GM23338 (cell line): ENCODE data around the gene CFAP53. TPM values are rescaled to one million over a fixed set of nuclear protein-coding genes. Genes with fewer than 3 reads are reported as not detected.

Experiments
- ATAC-seq: fragments of 200-7000 bp; cut with Tn5 transposase; 3 replicates; pipeline ENCODE4 v1.9.1; 2020
- DNase-seq: peaks from one replicate; pipeline ENCODE4 v3.0.0-alpha.2; 2015; ENCODE audit warnings: low spot score
- H2AFZ ChIP-seq: fragments of 200-600 bp; sonication (generic); 2 replicates; pipeline ENCODE4 v1.8.0; 2016; ENCODE audit warnings: antibody characterized with exemption, mild to moderate bottlenecking, moderate library complexity
- H3F3A ChIP-seq: fragments of 200-600 bp; sonication (generic); replicated peaks from 2 replicates; pipeline ENCODE4 v1.8.0; 2017; ENCODE audit warnings: antibody characterized with exemption, mixed run types, low read depth
- H3K27ac ChIP-seq: fragments of 200-600 bp; sonication (generic); 2 replicates; pipeline ENCODE4 v1.6.1; 2016; ENCODE audit warnings: low read depth
- H3K27me3 ChIP-seq: fragments of 200-600 bp; sonication (generic); 2 replicates; pipeline ENCODE4 v1.8.0; 2016; ENCODE audit warnings: mild to moderate bottlenecking, mixed run types, moderate library complexity; ENCODE audit not compliant: insufficient read depth
- H3K36me3 ChIP-seq: fragments of 200-600 bp; sonication (generic); 2 replicates; pipeline ENCODE4 v1.8.0; 2016; ENCODE audit warnings: mild to moderate bottlenecking; ENCODE audit not compliant: insufficient read depth
- H3K4me1 ChIP-seq: fragments of 200-600 bp; sonication (generic); 2 replicates; pipeline ENCODE4 v1.8.0; 2016; ENCODE audit warnings: mild to moderate bottlenecking, moderate library complexity; ENCODE audit not compliant: insufficient read depth
- H3K4me2 ChIP-seq: fragments of 200-600 bp; sonication (generic); 2 replicates; pipeline ENCODE4 v1.7.1; 2017; ENCODE audit warnings: mixed run types
- H3K4me3 ChIP-seq: fragments of 200-600 bp; sonication (generic); 2 replicates; pipeline ENCODE4 v1.6.1; 2016; ENCODE audit warnings: mixed run types
- H3K79me2 ChIP-seq: fragments of 200-600 bp; sonication (generic); replicated peaks from 2 replicates; pipeline ENCODE4 v1.8.0; 2017; ENCODE audit warnings: mild to moderate bottlenecking; ENCODE audit not compliant: insufficient read depth
- H3K9me2 ChIP-seq: fragments of 200-600 bp; sonication (generic); 2 replicates; pipeline ENCODE4 v1.8.0; 2017; ENCODE audit not compliant: insufficient read depth
- H4K20me1 ChIP-seq: fragments of 200-600 bp; sonication (generic); replicated peaks from 2 replicates; pipeline ENCODE4 v1.8.0; 2017; ENCODE audit warnings: mild to moderate bottlenecking; ENCODE audit not compliant: insufficient read depth
- H3K27ac Mint-ChIP-seq: 2 replicates; pipeline ENCODE4 v1.8.0; 2020; ENCODE audit warnings: inconsistent platforms, mild to moderate bottlenecking, moderate library complexity, mixed read lengths
- H3K27me3 Mint-ChIP-seq: 3 replicates; pipeline ENCODE4 v1.8.0; 2022; ENCODE audit warnings: low read depth, mild to moderate bottlenecking, moderate library complexity, mixed read lengths, inconsistent platforms; ENCODE audit not compliant: insufficient read depth, poor library complexity
- H3K36me3 Mint-ChIP-seq: 3 replicates; pipeline ENCODE4 v1.8.0; 2021; ENCODE audit warnings: low read depth, mild to moderate bottlenecking, inconsistent platforms, moderate library complexity, mixed read lengths
- H3K4me1 Mint-ChIP-seq: 3 replicates; pipeline ENCODE4 v1.8.0; 2020; ENCODE audit warnings: mild to moderate bottlenecking, inconsistent platforms, mixed read lengths
- H3K4me3 Mint-ChIP-seq: 3 replicates; pipeline ENCODE4 v1.8.0; 2021; ENCODE audit warnings: moderate library complexity, mild to moderate bottlenecking, inconsistent platforms, mixed read lengths
- H3K9me3 Mint-ChIP-seq: 3 replicates; pipeline ENCODE4 v1.8.0; 2020; ENCODE audit warnings: moderate library complexity, mild to moderate bottlenecking, inconsistent platforms, mixed read lengths
- CREB1 ChIP-seq: fragments of 250-450 bp; sonication (Bioruptor Pico); IDR thresholded peaks from 2 replicates; pipeline ENCODE4 v1.5.0; 2020; ENCODE audit warnings: low read depth, mild to moderate bottlenecking, moderate library complexity
- CTCF ChIP-seq, 2 experiments: fragments of 200-600 bp in 1 of 2; sonication (generic) in 1 of 2; conservative IDR thresholded peaks; 2 replicates each; pipeline versions ENCODE4 v1.5.1 to v1.6.1; 2016 to 2017; ENCODE audit warnings: antibody characterized with exemption in 2 of 2, low read depth in 2 of 2, mild to moderate bottlenecking in 2 of 2, moderate library complexity in 1 of 2
- ETS1 ChIP-seq: IDR thresholded peaks from 2 replicates; pipeline ENCODE4 v1.6.1; 2016; ENCODE audit warnings: antibody characterized with exemption
- EZH2 ChIP-seq: fragments of 200-600 bp; sonication (generic); IDR thresholded peaks from one replicate; pipeline ENCODE4 v1.8.0; 2017; ENCODE audit warnings: antibody characterized with exemption, mild to moderate bottlenecking, low read depth; ENCODE audit not compliant: unreplicated experiment
- EZH2phosphoT487 ChIP-seq: fragments of 200-600 bp; sonication (generic); IDR thresholded peaks from one replicate; pipeline ENCODE4 v1.8.1; 2018; ENCODE audit warnings: antibody characterized with exemption; ENCODE audit not compliant: unreplicated experiment
- JUNB ChIP-seq: IDR thresholded peaks from one replicate; pipeline ENCODE4 v1.6.1; 2016; ENCODE audit warnings: antibody characterized with exemption; ENCODE audit not compliant: unreplicated experiment
- NANOG ChIP-seq: IDR thresholded peaks from 2 replicates; pipeline ENCODE4 v1.6.1; 2016; ENCODE audit warnings: antibody characterized with exemption, borderline replicate concordance
- POLR2AphosphoS5 ChIP-seq: IDR thresholded peaks from 2 replicates; pipeline ENCODE4 v1.6.1; 2016; ENCODE audit warnings: antibody characterized with exemption, low read depth
- REST ChIP-seq: IDR thresholded peaks from one replicate; pipeline ENCODE4 v1.6.1; 2018; ENCODE audit warnings: antibody characterized with exemption; ENCODE audit not compliant: unreplicated experiment
- STAT1 ChIP-seq: IDR thresholded peaks from one replicate; pipeline ENCODE4 v1.6.1; 2016; ENCODE audit warnings: antibody characterized with exemption; ENCODE audit not compliant: unreplicated experiment
- ZNF114 ChIP-seq: fragments of 250-450 bp; sonication (Bioruptor Pico); IDR thresholded peaks from 2 replicates; pipeline ENCODE4 v1.5.0; 2020; ENCODE audit warnings: mild to moderate bottlenecking, moderate library complexity
- ZNF331 ChIP-seq: fragments of 250-450 bp; sonication (Bioruptor Pico); IDR thresholded peaks from 2 replicates; pipeline ENCODE4 v1.5.0; 2020; ENCODE audit warnings: low read depth, mild to moderate bottlenecking, moderate library complexity
- ZNF462 ChIP-seq: fragments of 250-450 bp; sonication (Bioruptor Pico); IDR thresholded peaks from 2 replicates; pipeline ENCODE4 v1.5.0; 2020; ENCODE audit warnings: mild to moderate bottlenecking, moderate library complexity
- polyA plus RNA-seq: library from polyadenylated mRNA; unstranded; fragments of >200 nt; fragmentation: Nextera tagmentation; extraction: Ambion mirVana; gene quantifications from 2 replicates; pipeline ENCODE4 v1.2.1, GENCODE V29; 2016
- total RNA-seq: library from RNA; depleted of rRNA; stranded (reverse); fragments of >200 nt; shearing (Covaris generic); gene quantifications from 2 replicates; pipeline ENCODE4 v1.2.3, GENCODE V29; 2014

The CFAP53 gene
- total and polyA plus RNA-seq, 2 experiments from 2014 or later, result 0.71 TPM; not detected in 1

GRCh38 chr18:50286391-50287027 lies 20.2 kb upstream of the CFAP53 start:
- Histone ChIP-seq H3K9me2 (no peaks in the 10 kb centered on the region), H3K79me2 (peaks cover 8% of the 10 kb centered on the region), H3K27me3 (no peaks in the 10 kb centered on the region), H3K27ac (no peak overlapping the region), H2AFZ (no peak overlapping the region), H3K4me2 (peak overlapping the region; percentile 93), H3K4me1 (peaks cover 3% of the 10 kb centered on the region), H4K20me1 (no peaks in the 10 kb centered on the region), H3K36me3 (no peaks in the 10 kb centered on the region), H3F3A (no peaks in the 10 kb centered on the region; the same call in 1 of the 2 replicates), H3K4me3 (peak overlapping the region; percentile 81)
- peak overlapping the region; percentile 96 for H3K27ac Mint-ChIP-seq
- peaks cover 14% of the 10 kb centered on the region for H3K27me3 Mint-ChIP-seq
- no peaks in the 10 kb centered on the region; the same call in 2 of the 3 replicates for H3K9me3 Mint-ChIP-seq
- peaks cover 9% of the 10 kb centered on the region; the same call in 2 of the 3 replicates for H3K4me1 Mint-ChIP-seq
- ATAC-seq (peak; percentile 14), DNase-seq (peak; percentile 61)
- TF ChIP-seq ZNF331 (CRISPR knock-in tag) (no peak), ETS1 (no peak), EZH2 (no peak), EZH2phosphoT487 (no peak), JUNB (no peak), REST (no peak), CREB1 (no peak), NANOG (no peak), POLR2AphosphoS5 (no peak), STAT1 (no peak), ZNF462 (CRISPR knock-in tag) (no peak), CTCF (conservative IDR thresholded peaks at IDR 0.05; ENCODE audit: low read depth in 2 of 2) (no peak), ZNF114 (no peak)
- peaks cover 39% of the 10 kb centered on the region for H3K36me3 Mint-ChIP-seq
- peak overlapping the region; percentile 99 for H3K4me3 Mint-ChIP-seq
